ENCODE results near the gene MRPL52. TPM values are rescaled to one million over a fixed set of nuclear protein-coding genes. Genes with fewer than 3 reads are reported as not detected.

MRPL52 gene
- total and polyA plus RNA-seq, 2 of the 13 experiments (the other 11 are each of a cell fraction or from before 2014, with no cell fraction given): 118 to 329 TPM

GRCh38 chr14:22807432-22808087 is 22.1 kb upstream of the MRPL52 start (continued):
- TF ChIP-seq ZNF546 (CRISPR knock-in tag; conservative IDR thresholded peaks at IDR 0.05): no peak
- no peak for TF ChIP-seq ZNF121 (CRISPR knock-in tag; IDR thresholded peaks at IDR 0.05)
- no peak for TF ChIP-seq GFI1 (CRISPR knock-in tag; IDR thresholded peaks at IDR 0.05; ENCODE audit: borderline replicate concordance)
- no peak for TF ChIP-seq SRSF9 (IDR thresholded peaks at IDR 0.05; ENCODE audit: borderline replicate concordance, insufficient read depth, low read depth, low read length, poor library complexity, severe bottlenecking)
- TF ChIP-seq CBFB (CRISPR knock-in tag; IDR thresholded peaks at IDR 0.05): peak; percentile 12; the same call in 1 of the 2 replicates
- no peak for TF ChIP-seq ETS1 (CRISPR knock-in tag; IDR thresholded peaks at IDR 0.05)
- no peak for TF ChIP-seq TP53 (CRISPR knock-in tag; conservative IDR thresholded peaks at IDR 0.05)
- peak; percentile 84 for TF ChIP-seq RXRA (CRISPR knock-in tag; IDR thresholded peaks at IDR 0.05)
- no peak; the same call in 1 of the 2 replicates for TF ChIP-seq PITX1 (CRISPR knock-in tag; IDR thresholded peaks at IDR 0.05)
- TF ChIP-seq DNMT3B (CRISPR knock-in tag; conservative IDR thresholded peaks at IDR 0.05): no peak
- no peak for TF ChIP-seq FLYWCH1 (CRISPR knock-in tag; IDR thresholded peaks at IDR 0.05)
- TF ChIP-seq ZNF280B (CRISPR knock-in tag; IDR thresholded peaks at IDR 0.05; ENCODE audit: borderline replicate concordance): no peak
- TF ChIP-seq NFE2L1 (CRISPR knock-in tag; IDR thresholded peaks at IDR 0.05; ENCODE audit: borderline replicate concordance): no peak
- TF ChIP-seq SRSF1 (optimal IDR thresholded peaks at IDR 0.05; ENCODE audit: low read depth, low read length): no peak
- TF ChIP-seq AHR (CRISPR knock-in tag; IDR thresholded peaks at IDR 0.05): no peak
- TF ChIP-seq ZNF740 (CRISPR knock-in tag; IDR thresholded peaks at IDR 0.05): no peak
- peak in 1 of 2 experiments; percentile 72; a peak in 2 of 4 replicates for TF ChIP-seq EP300 (IDR thresholded peaks at IDR 0.05; ENCODE audit: low read depth in 2 of 2, low read length in 2 of 2)
- TF ChIP-seq EP300 (CRISPR knock-in tag; IDR thresholded peaks at IDR 0.05; ENCODE audit: borderline replicate concordance): no peak
- TF ChIP-seq ZNF350 (CRISPR knock-in tag; IDR thresholded peaks at IDR 0.05; ENCODE audit: borderline replicate concordance, low read depth): no peak
- no peak for TF ChIP-seq MAF1 (CRISPR knock-in tag; IDR thresholded peaks at IDR 0.05; ENCODE audit: borderline replicate concordance)
- TF ChIP-seq DZIP1 (CRISPR knock-in tag; IDR thresholded peaks at IDR 0.05): no peak
- no peak for TF ChIP-seq SP4 (CRISPR knock-in tag; IDR thresholded peaks at IDR 0.05)
- peak; percentile 17; the same call in 1 of the 2 replicates for TF ChIP-seq HINFP (CRISPR knock-in tag; IDR thresholded peaks at IDR 0.05; ENCODE audit: low read depth)

All from HepG2 (cell line).